K562 (cell line): ENCODE measurements around the gene SMIM12. TPM values are rescaled to one million over a fixed set of nuclear protein-coding genes. Genes with fewer than 3 reads are reported as not detected.

ENCODE experiments used
- ARID4B ChIP-seq: sonication (generic); formaldehyde crosslinking; IDR thresholded peaks from 2 replicates; pipeline ENCODE4 v1.8.0; 2022; ENCODE audit warnings: mild to moderate bottlenecking, missing genetic modification reagents
- ARNT ChIP-seq, 2 experiments: fragments of 450-650 bp; IDR thresholded peaks; 2 replicates each; pipeline ENCODE4 v1.6.1; 2016; ENCODE audit warnings: mild to moderate bottlenecking in 1 of 2
- ATF7 ChIP-seq: fragments of 450-650 bp; IDR thresholded peaks from 2 replicates; pipeline ENCODE4 v1.7.1; 2014; ENCODE audit warnings: mild to moderate bottlenecking, moderate library complexity
- BACH1 ChIP-seq: fragments of 200-800 bp; sonication (Bioruptor generic); IDR thresholded peaks from 2 replicates; pipeline ENCODE4 v1.6.1; 2016; ENCODE audit warnings: missing genetic modification characterization, missing compliant biosample characterization
- CBFA2T2 ChIP-seq: fragments of 450-650 bp; conservative IDR thresholded peaks from 2 replicates; pipeline ENCODE4 v1.6.1; 2017; ENCODE audit warnings: mild to moderate bottlenecking
- E2F1 ChIP-seq: sonication (generic); formaldehyde crosslinking; IDR thresholded peaks from 2 replicates; pipeline ENCODE4 v1.8.1; 2023; ENCODE audit warnings: mild to moderate bottlenecking, missing genetic modification reagents, moderate library complexity
- ETV1 ChIP-seq: fragments of 450-650 bp; conservative IDR thresholded peaks from 2 replicates; pipeline ENCODE4 v1.6.1; 2016; ENCODE audit warnings: missing genetic modification characterization, control low read depth, low read depth, missing compliant biosample characterization
- EWSR1 ChIP-seq: fragments of 450-650 bp; IDR thresholded peaks from 2 replicates; pipeline ENCODE4 v1.6.1; 2018; ENCODE audit warnings: borderline replicate concordance, mild to moderate bottlenecking, low read depth, moderate library complexity; ENCODE audit not compliant: partially characterized antibody
- FOXA1 ChIP-seq: fragments of 450-650 bp; IDR thresholded peaks from 2 replicates; pipeline ENCODE4 v1.6.1; 2016; ENCODE audit warnings: mild to moderate bottlenecking, borderline replicate concordance
- FOXA3 ChIP-seq, 2 experiments: fragments of 450-650 bp in 1 of 2; sonication (generic) in 1 of 2; formaldehyde crosslinking; IDR thresholded peaks in 1 of 2; conservative IDR thresholded peaks in 1 of 2; 2 replicates each; pipeline versions ENCODE4 v1.4.0 to v1.8.0; 2020 to 2022; ENCODE audit warnings: mild to moderate bottlenecking in 2 of 2, missing genetic modification reagents in 1 of 2
- HDAC1 ChIP-seq, 2 experiments: fragments of 450-650 bp; IDR thresholded peaks; 2 replicates each; pipeline ENCODE4 v1.6.1; 2016 to 2017; ENCODE audit warnings: inconsistent platforms in 1 of 2, mild to moderate bottlenecking in 1 of 2, moderate library complexity in 1 of 2
- HDAC2 ChIP-seq: fragments of 450-650 bp; IDR thresholded peaks from 2 replicates; pipeline ENCODE4 v1.6.1; 2016; ENCODE audit warnings: mild to moderate bottlenecking
- KDM1A ChIP-seq, 2 experiments: fragments of 450-650 bp; IDR thresholded peaks; 2 replicates each; pipeline ENCODE4 v1.6.1; 2016; ENCODE audit warnings: mild to moderate bottlenecking in 2 of 2
- MLLT1 ChIP-seq, 2 experiments: fragments of 450-650 bp; IDR thresholded peaks; 2 replicates each; pipeline ENCODE4 v1.6.1; 2016
- MTA2 ChIP-seq: fragments of 450-650 bp; IDR thresholded peaks from 2 replicates; pipeline ENCODE4 v1.6.1; 2016; ENCODE audit warnings: low read depth
- NONO ChIP-seq, 2 experiments: fragments of 200-400 bp in 1 of 2; fragments of 450-650 bp in 1 of 2; formaldehyde crosslinking in 1 of 2; IDR thresholded peaks; 2 replicates each; pipeline ENCODE4 v1.6.1; 2017; ENCODE audit warnings: low read depth in 2 of 2, mild to moderate bottlenecking in 2 of 2, moderate library complexity in 2 of 2, low read length in 1 of 2
- RUNX1 ChIP-seq: sonication (generic); IDR thresholded peaks from 2 replicates; pipeline ENCODE4 v1.6.1; 2016; ENCODE audit warnings: antibody characterized with exemption, low read depth
- SETDB1 ChIP-seq: IDR thresholded peaks from one replicate; pipeline ENCODE4 v1.6.1; 2012; ENCODE audit warnings: low read length, control low read depth, inconsistent platforms
- TCFL5 ChIP-seq: fragments of 250-450 bp; sonication (Bioruptor Pico); conservative IDR thresholded peaks from 2 replicates; pipeline ENCODE4 v1.6.1; 2021; ENCODE audit warnings: mild to moderate bottlenecking, moderate library complexity, matching md5 sums
- ZNF134 ChIP-seq: fragments of 250-450 bp; sonication (Bioruptor Pico); conservative IDR thresholded peaks from 2 replicates; pipeline ENCODE4 v1.4.0; 2020
- ZNF311 ChIP-seq: fragments of 250-450 bp; sonication (Bioruptor Pico); IDR thresholded peaks from 2 replicates; pipeline ENCODE4 v1.4.0; 2020; ENCODE audit warnings: mild to moderate bottlenecking, moderate library complexity
- ZSCAN32 ChIP-seq: fragments of 450-650 bp; formaldehyde crosslinking; IDR thresholded peaks from 2 replicates; pipeline ENCODE4 v1.4.0; 2020; ENCODE audit warnings: mild to moderate bottlenecking, moderate library complexity
- polyA plus RNA-seq, 8 experiments: library from polyadenylated mRNA; depleted of rRNA in 4 of 8; stranded (reverse) in 5 of 8; unstranded in 3 of 8; fragments of >200 nt; fragmentation: Nextera tagmentation in 2 of 8; fragmentation: Illumina TruSeq in 1 of 8; extraction: Ambion mirVana in 2 of 8; extraction: Trizol in 1 of 8; gene quantifications; 2 replicates each; pipeline versions ENCODE4 v1.2.1 to v1.2.3, GENCODE V29; 2011 to 2014; ENCODE audit warnings: inconsistent platforms in 1 of 8, missing spikeins in 1 of 8
- total RNA-seq, 7 experiments: library from RNA; depleted of rRNA in 6 of 7; stranded (reverse); fragments of >200 nt in 6 of 7; fragmentation: Illumina TruSeq in 2 of 7; extraction: Trizol in 2 of 7; gene quantifications; 2 replicates each; pipeline versions ENCODE4 v1.2.1 to v1.2.3, GENCODE V29; 2011 to 2021; ENCODE audit warnings: low replicate concordance in 1 of 7

The SMIM12 gene
- total and polyA plus RNA-seq, 9 of the 15 experiments (the other 6 are each of a cell fraction or from before 2014, with no cell fraction given): 51.7 to 112 (median 63.9) TPM

GRCh38 chr1:34843392-34844251 is 15.9 kb downstream of the SMIM12 start (continued):
- no peak; the same call in 1 of the 2 replicates for TF ChIP-seq ARID4B
- TF ChIP-seq ETV1 (tag): peak; percentile 74
- peak in 1 of 2 experiments; percentile 73; a peak in 2 of 4 replicates for TF ChIP-seq NONO (IDR thresholded peaks at IDR 0.05; ENCODE audit: low read depth in 2 of 2, low read length in 1 of 2)
- no peak for TF ChIP-seq EWSR1
- no peak for TF ChIP-seq FOXA1
- peak; percentile 62; the same call in 1 of the 2 replicates for TF ChIP-seq TCFL5 (CRISPR knock-in tag)
- no peak for TF ChIP-seq E2F1 (CRISPR knock-in tag)
- TF ChIP-seq ZSCAN32: no peak
- peak; percentile 85 for TF ChIP-seq ZNF311
- peak; percentile 96 for TF ChIP-seq MTA2
- peak; percentile 100 for TF ChIP-seq CBFA2T2
- TF ChIP-seq ATF7: peak; percentile 60; the same call in 1 of the 2 replicates
- no peak for TF ChIP-seq SETDB1
- TF ChIP-seq BACH1 (tag): peak; percentile 70
- TF ChIP-seq HDAC2: peak; percentile 91
- peak; percentile 69; the same call in 1 of the 2 replicates for TF ChIP-seq RUNX1
- TF ChIP-seq MLLT1 (IDR thresholded peaks at IDR 0.05): peak in 1 of 2 experiments; percentile 53; a peak in 1 of 4 replicates
- peak; percentile 54 to 73 for TF ChIP-seq FOXA3 (CRISPR knock-in tag; conservative IDR thresholded peaks at IDR 0.05 in 1 of 2, IDR thresholded peaks at IDR 0.05 in 1 of 2)
- TF ChIP-seq KDM1A (IDR thresholded peaks at IDR 0.05): peak; percentile 98
- TF ChIP-seq ZNF134: 0 out of 2 replicates have a peak, but pooled peaks have one; percentile 31
- TF ChIP-seq HDAC1 (IDR thresholded peaks at IDR 0.05): peak; percentile 77 to 92; a peak in 3 of 4 replicates
- peak in 1 of 2 experiments; percentile 92; a peak in 2 of 4 replicates for TF ChIP-seq ARNT (IDR thresholded peaks at IDR 0.05)
